ENCODE data around the gene VPS45. TPM values are rescaled to one million over a fixed set of nuclear protein-coding genes. Genes with fewer than 3 reads are reported as not detected.
"Not testable (repeated sequence)": the region's sequence is repeated elsewhere in the genome, so short reads cannot be mapped to it uniquely, and the experiment has no call there.

The VPS45 gene
- total RNA-seq, 4 donors from 2014 or later, result 32.6 to 41.2 (median 37.1) TPM

GRCh38 chr1:150179867-150180266, 112.3 kb downstream of the VPS45 start:
- Histone ChIP-seq H3K4me1 (peaks cover 0 to 25% (median 2%) of the 10 kb centered on the region in 4 donors), H3K36me3 (no peaks in the 10 kb centered on the region), H3K9me3 (no peaks in the 10 kb centered on the region), H3K27ac (peak overlapping the region in 1 of 4 donors; percentile 46), H3K27me3 (no peaks in the 10 kb centered on the region), H3K4me3 (no peak overlapping the region)
- TF ChIP-seq POLR2A (IDR thresholded peaks at IDR 0.05) (no peak), EP300 (IDR thresholded peaks at IDR 0.05) (no peak), CTCF (IDR thresholded peaks at IDR 0.05) (no peak)
- 89 to 90% methylated on average over 7 of the region's 7 CpGs for WGBS, 2 donors
- DNase-seq (ENCODE audit: low spot score in 2 of 2), result no peak

GRCh38 chr1:150180474-150180873, 112.9 kb downstream of the VPS45 start:
- Histone ChIP-seq H3K27me3 (no peaks in the 10 kb centered on the region), H3K4me1 (peaks cover 0 to 25% (median 2%) of the 10 kb centered on the region in 4 donors), H3K36me3 (no peaks in the 10 kb centered on the region), H3K4me3 (no peak overlapping the region), H3K9me3 (no peaks in the 10 kb centered on the region), H3K27ac (peak overlapping the region in 2 of 4 donors; percentile 80 to 89)
- no peak for TF ChIP-seq CTCF (IDR thresholded peaks at IDR 0.05)
- TF ChIP-seq POLR2A (IDR thresholded peaks at IDR 0.05), result no peak
- no peak for TF ChIP-seq EP300 (IDR thresholded peaks at IDR 0.05)
- no peak for DNase-seq (ENCODE audit: low spot score in 2 of 2)
- WGBS, 2 donors, result 48 to 49% methylated on average over 5 of the region's 5 CpGs

GRCh38 chr1:150182247-150182646, 114.7 kb downstream of the VPS45 start:
- Histone ChIP-seq H3K27ac (peak overlapping the region in 3 of 4 donors; percentile 24 to 89 (median 80)), H3K4me3 (no peak overlapping the region), H3K9me3 (no peaks in the 10 kb centered on the region), H3K4me1 (peaks cover 0 to 30% (median 7%) of the 10 kb centered on the region in 4 donors), H3K27me3 (no peaks in the 10 kb centered on the region), H3K36me3 (no peaks in the 10 kb centered on the region)
- 53 to 61% methylated on average over 11 of the region's 11 CpGs for WGBS, 2 donors
- no peak for DNase-seq (ENCODE audit: low spot score in 2 of 2)
- TF ChIP-seq EP300 (IDR thresholded peaks at IDR 0.05), result peak in 1 of 2 donors; percentile 64
- peak in 1 of 2 donors; percentile 19 for TF ChIP-seq POLR2A (IDR thresholded peaks at IDR 0.05)
- TF ChIP-seq CTCF (IDR thresholded peaks at IDR 0.05), result no peak

- Histone ChIP-seq H3K4me1 (peaks cover 0 to 26% (median 7%) of the 10 kb centered on the region in 4 donors), H3K4me3 (no peak overlapping the region), H3K27ac (peak overlapping the region; percentile 24 to 89 (median 64)), H3K27me3 (no peaks in the 10 kb centered on the region), H3K9me3 (no peaks in the 10 kb centered on the region), H3K36me3 (no peaks in the 10 kb centered on the region)
- TF ChIP-seq EP300 (IDR thresholded peaks at IDR 0.05) (no peak), CTCF (IDR thresholded peaks at IDR 0.05) (no peak), POLR2A (IDR thresholded peaks at IDR 0.05) (no peak)
- WGBS, 2 donors, result 54 to 56% methylated on average over 3 of the region's 3 CpGs
- DNase-seq (ENCODE audit: low spot score in 2 of 2), result no peak
These were observed 115.5 kb downstream of the VPS45 start for GRCh38 chr1:150183061-150183460.

GRCh38 chr1:150185481-150185880, 117.9 kb downstream of the VPS45 start:
- WGBS, 2 donors, result 90 to 94% methylated on average over 7 of the region's 7 CpGs
- Histone ChIP-seq H3K27me3 (no peaks in the 10 kb centered on the region), H3K27ac (peak overlapping the region in 1 of 4 donors; percentile 88), H3K4me3 (no peak overlapping the region), H3K9me3 (no peaks in the 10 kb centered on the region), H3K4me1 (peaks cover 0 to 22% (median 7%) of the 10 kb centered on the region in 4 donors), H3K36me3 (no peaks in the 10 kb centered on the region)
- DNase-seq (ENCODE audit: low spot score in 2 of 2), result no peak
- TF ChIP-seq CTCF (IDR thresholded peaks at IDR 0.05) (no peak), EP300 (IDR thresholded peaks at IDR 0.05) (no peak), POLR2A (IDR thresholded peaks at IDR 0.05) (no peak)

- Histone ChIP-seq H3K4me1 (peaks cover 0 to 14% (median 7%) of the 10 kb centered on the region in 4 donors), H3K27ac (peak overlapping the region in 3 of 4 donors; percentile 35 to 88 (median 69))
- not testable (repeated sequence) for H3K27me3 ChIP-seq; DNase-seq (ENCODE audit: low spot score in 2 of 2); H3K9me3 ChIP-seq; H3K36me3 ChIP-seq; H3K4me3 ChIP-seq
- 83 to 85% methylated on average over 7 of the region's 7 CpGs for WGBS, 2 donors
These were observed 118.8 kb downstream of the VPS45 start for GRCh38 chr1:150186438-150186788.

All from tibial nerve (tissue), 4 donors.